ENCODE measurements around the gene ZSWIM2.

- TF ChIP-seq EZH2 (IDR thresholded peaks at IDR 0.05; ENCODE audit: borderline replicate concordance, insufficient read depth, low read length, poor library complexity, severe bottlenecking): no peak
- TF ChIP-seq SMC3 (conservative IDR thresholded peaks at IDR 0.05; ENCODE audit: poor library complexity): no peak
- TF ChIP-seq POLR2AphosphoS5 (IDR thresholded peaks at IDR 0.05): no peak
- TF ChIP-seq EP300 (conservative IDR thresholded peaks at IDR 0.05; ENCODE audit: poor library complexity, severe bottlenecking): no peak
- no peak for TF ChIP-seq CTCF (IDR thresholded peaks at IDR 0.05; ENCODE audit: poor library complexity, severe bottlenecking)
- no peak for TF ChIP-seq MXI1 (conservative IDR thresholded peaks at IDR 0.05; ENCODE audit: poor library complexity, severe bottlenecking)
- TF ChIP-seq RAD21 (conservative IDR thresholded peaks at IDR 0.05): no peak
- no peak for TF ChIP-seq REST (IDR thresholded peaks at IDR 0.05; ENCODE audit: borderline replicate concordance)
Observed at GRCh38 chr2:186874713-186875112, 25.7 kb upstream of the ZSWIM2 start.
